BE2C (cell line): ENCODE data around the gene TRAPPC8.

Source experiments
- DNase-seq: peaks from one replicate; pipeline ENCODE4 v3.0.0-alpha.2; 2020
- H3K27me3 ChIP-seq: fragments of 250-450 bp; sonication (Bioruptor Pico); 2 replicates; pipeline ENCODE4 v1.5.1; 2020; ENCODE audit warnings: mild to moderate bottlenecking
- H3K36me3 ChIP-seq: fragments of 250-450 bp; sonication (Bioruptor Pico); 2 replicates; pipeline ENCODE4 v1.5.1; 2020; ENCODE audit warnings: mild to moderate bottlenecking
- H3K4me1 ChIP-seq: fragments of 250-450 bp; sonication (Bioruptor Pico); 2 replicates; pipeline ENCODE4 v1.5.1; 2020
- H3K4me3 ChIP-seq: 2 replicates; pipeline ENCODE4 v1.5.1; 2011; ENCODE audit warnings: low read depth, low read length
- H3K9me3 ChIP-seq: fragments of 250-450 bp; sonication (Bioruptor Pico); 2 replicates; pipeline ENCODE4 v1.5.1; 2020
- CTCF ChIP-seq: IDR thresholded peaks from 2 replicates; pipeline ENCODE4 v1.5.1; 2012; ENCODE audit warnings: mild to moderate bottlenecking, low read depth, low read length

Gene TRAPPC8

GRCh38 chr18:31875301-31875700, 67.6 kb downstream of the TRAPPC8 start:
- Histone ChIP-seq H3K4me3 (no peak overlapping the region), H3K9me3 (no peaks in the 10 kb centered on the region), H3K4me1 (no peaks in the 10 kb centered on the region), H3K36me3 (no peaks in the 10 kb centered on the region), H3K27me3 (no peaks in the 10 kb centered on the region)
- DNase-seq, result no peak
- TF ChIP-seq CTCF, result no peak

GRCh38 chr18:31863103-31863502, 79.8 kb downstream of the TRAPPC8 start:
- TF ChIP-seq CTCF, result no peak
- no peaks in the 10 kb centered on the region for H3K4me1 ChIP-seq
- DNase-seq, result no peak
- H3K4me3 ChIP-seq, result no peak overlapping the region
- no peaks in the 10 kb centered on the region for H3K27me3 ChIP-seq
- H3K36me3 ChIP-seq, result no peaks in the 10 kb centered on the region
- no peaks in the 10 kb centered on the region for H3K9me3 ChIP-seq

- Histone ChIP-seq H3K4me3 (no peak overlapping the region), H3K36me3 (no peaks in the 10 kb centered on the region), H3K4me1 (no peaks in the 10 kb centered on the region), H3K27me3 (no peaks in the 10 kb centered on the region), H3K9me3 (no peaks in the 10 kb centered on the region)
- no peak for TF ChIP-seq CTCF
- no peak for DNase-seq
Measured at GRCh38 chr18:31860488-31860887, 82.4 kb downstream of the TRAPPC8 start.

GRCh38 chr18:31857526-31858106, 85.3 kb downstream of the TRAPPC8 start:
- TF ChIP-seq CTCF, result no peak
- H3K36me3 ChIP-seq, result no peaks in the 10 kb centered on the region
- no peak for DNase-seq
- no peaks in the 10 kb centered on the region for H3K4me1 ChIP-seq
- no peaks in the 10 kb centered on the region for H3K9me3 ChIP-seq
- H3K4me3 ChIP-seq, result no peak overlapping the region
- H3K27me3 ChIP-seq, result no peaks in the 10 kb centered on the region

- no peaks in the 10 kb centered on the region for H3K4me1 ChIP-seq
- H3K4me3 ChIP-seq, result no peak overlapping the region
- no peaks in the 10 kb centered on the region for H3K9me3 ChIP-seq
- DNase-seq, result no peak
- no peaks in the 10 kb centered on the region for H3K27me3 ChIP-seq
- no peaks in the 10 kb centered on the region; the same call in 1 of the 2 replicates for H3K36me3 ChIP-seq
- no peak for TF ChIP-seq CTCF
Measured at GRCh38 chr18:31850844-31851243, 92.1 kb downstream of the TRAPPC8 start.

- DNase-seq, result no peak
- no peak for TF ChIP-seq CTCF
- no peaks in the 10 kb centered on the region for H3K36me3 ChIP-seq
- no peaks in the 10 kb centered on the region for H3K9me3 ChIP-seq
- H3K4me3 ChIP-seq, result no peak overlapping the region
- no peaks in the 10 kb centered on the region for H3K27me3 ChIP-seq
- H3K4me1 ChIP-seq, result no peaks in the 10 kb centered on the region
Measured at GRCh38 chr18:31840499-31840898, 102.4 kb downstream of the TRAPPC8 start.
